Peyer's patch (tissue), 4 donors: Measurements from ENCODE around the gene PLCXD1.

Experiments used
- POLR2A ChIP-seq, 2 donors: fragments of 450-650 bp; IDR thresholded peaks; one replicate each; pipeline ENCODE4 v1.5.1; 2017; ENCODE audit warnings: antibody characterized with exemption in 2 of 2, mild to moderate bottlenecking in 2 of 2, moderate library complexity in 2 of 2
- TF ChIP-seq, protein P1 (sequence below), 6 experiments: fragments of 450-650 bp in 4 of 6; fragments of 200-600 bp in 2 of 6; sonication (generic) in 1 of 6; IDR thresholded peaks; one replicate each; pipeline ENCODE4 v1.5.1; 2017 to 2019; ENCODE audit warnings: antibody characterized with exemption in 6 of 6, mild to moderate bottlenecking in 3 of 6, moderate library complexity in 1 of 6

DNA sequence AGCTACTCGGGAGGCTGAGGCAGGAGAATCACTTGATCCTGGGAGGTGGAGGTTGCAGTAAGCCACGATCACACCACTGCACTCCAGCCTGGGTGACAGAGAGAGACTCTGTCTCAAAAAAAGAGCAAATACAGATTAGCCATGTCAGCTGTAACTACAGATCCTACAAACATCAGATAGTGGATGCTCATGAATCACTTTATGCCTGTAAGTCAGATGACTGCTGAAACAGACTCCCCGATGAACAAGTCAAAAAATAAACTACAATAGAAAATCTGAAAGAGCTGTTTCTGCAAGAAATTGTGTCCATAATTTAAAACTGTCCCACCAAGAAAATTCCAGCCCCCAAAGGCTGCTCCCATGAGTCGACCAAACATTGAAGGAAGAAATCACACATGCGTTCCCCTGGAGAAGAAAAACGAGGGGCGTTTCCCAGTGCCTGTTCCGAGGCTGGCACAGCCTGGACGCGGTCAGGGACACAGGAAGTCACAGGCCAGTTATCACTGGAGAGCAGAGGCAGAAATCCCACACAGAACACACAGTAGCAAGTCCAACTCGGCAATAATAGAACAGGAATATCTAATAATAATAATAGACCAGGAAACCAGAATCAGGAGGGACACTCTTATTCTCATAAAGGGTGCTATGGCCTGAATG, 67.4 kb downstream of the PLCXD1 start:
- TF ChIP-seq, protein P1, sequence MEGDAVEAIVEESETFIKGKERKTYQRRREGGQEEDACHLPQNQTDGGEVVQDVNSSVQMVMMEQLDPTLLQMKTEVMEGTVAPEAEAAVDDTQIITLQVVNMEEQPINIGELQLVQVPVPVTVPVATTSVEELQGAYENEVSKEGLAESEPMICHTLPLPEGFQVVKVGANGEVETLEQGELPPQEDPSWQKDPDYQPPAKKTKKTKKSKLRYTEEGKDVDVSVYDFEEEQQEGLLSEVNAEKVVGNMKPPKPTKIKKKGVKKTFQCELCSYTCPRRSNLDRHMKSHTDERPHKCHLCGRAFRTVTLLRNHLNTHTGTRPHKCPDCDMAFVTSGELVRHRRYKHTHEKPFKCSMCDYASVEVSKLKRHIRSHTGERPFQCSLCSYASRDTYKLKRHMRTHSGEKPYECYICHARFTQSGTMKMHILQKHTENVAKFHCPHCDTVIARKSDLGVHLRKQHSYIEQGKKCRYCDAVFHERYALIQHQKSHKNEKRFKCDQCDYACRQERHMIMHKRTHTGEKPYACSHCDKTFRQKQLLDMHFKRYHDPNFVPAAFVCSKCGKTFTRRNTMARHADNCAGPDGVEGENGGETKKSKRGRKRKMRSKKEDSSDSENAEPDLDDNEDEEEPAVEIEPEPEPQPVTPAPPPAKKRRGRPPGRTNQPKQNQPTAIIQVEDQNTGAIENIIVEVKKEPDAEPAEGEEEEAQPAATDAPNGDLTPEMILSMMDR (IDR thresholded peaks at IDR 0.05), result no peak
- no peak for TF ChIP-seq POLR2A (IDR thresholded peaks at IDR 0.05)
